GM10266 (cell line): ENCODE measurements around the gene RAB8B.
"Not testable (repeated sequence)": the region's sequence is repeated elsewhere in the genome, so short reads cannot be mapped to it uniquely, and the experiment has no call there.

Experiments
- DNase-seq: peaks from one replicate; pipeline ENCODE4 v3.0.0; 2012; ENCODE audit errors: extremely low spot score
- TF ChIP-seq, protein P1 (sequence below): IDR thresholded peaks from 2 replicates; pipeline ENCODE4 v1.5.1; 2012; ENCODE audit warnings: mild to moderate bottlenecking, low read depth; ENCODE audit not compliant: control insufficient read depth, insufficient read depth; ENCODE audit errors: missing control alignments

The RAB8B gene

DNA sequence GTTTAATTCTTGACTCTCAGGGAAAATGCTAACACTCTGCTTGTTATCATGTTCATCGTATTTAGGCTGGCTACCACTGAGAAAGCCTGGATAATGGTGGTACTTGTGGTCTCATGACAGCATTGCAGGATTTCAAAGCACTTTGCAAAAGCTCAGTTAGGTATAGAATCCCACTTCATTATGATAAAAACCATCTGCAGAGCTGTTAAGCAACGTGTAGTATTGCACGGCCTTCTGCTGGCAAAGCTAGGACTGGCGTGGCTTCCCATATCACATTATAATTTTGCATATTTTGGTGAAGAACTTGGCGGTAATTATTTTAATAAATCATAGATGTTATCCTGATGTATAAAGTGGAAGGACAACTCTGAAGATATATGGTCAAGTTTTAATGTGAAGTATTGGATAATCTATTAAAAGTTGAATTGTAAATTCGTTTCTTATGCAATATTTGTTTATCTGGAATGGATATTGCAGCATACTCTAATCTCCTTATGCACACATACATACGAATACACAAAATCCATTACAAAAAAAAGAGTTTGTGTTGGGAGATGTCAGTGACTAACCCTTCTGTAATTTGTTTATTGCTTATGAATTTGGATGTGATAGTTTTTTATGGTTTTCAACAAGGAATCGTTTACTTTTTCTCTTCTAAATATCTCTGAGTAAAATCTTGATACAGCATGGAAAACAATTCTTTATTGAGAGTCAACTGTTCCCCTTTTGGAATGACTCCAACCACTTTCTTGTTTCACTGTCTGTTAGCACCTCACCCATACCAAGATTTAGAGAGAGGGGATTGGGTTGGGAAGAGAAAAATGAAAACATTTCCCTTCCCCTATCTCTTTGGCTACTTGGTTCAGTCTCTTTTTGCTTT lies 9.2 kb downstream of the RAB8B start:
- no peak for DNase-seq
- TF ChIP-seq, protein P1, sequence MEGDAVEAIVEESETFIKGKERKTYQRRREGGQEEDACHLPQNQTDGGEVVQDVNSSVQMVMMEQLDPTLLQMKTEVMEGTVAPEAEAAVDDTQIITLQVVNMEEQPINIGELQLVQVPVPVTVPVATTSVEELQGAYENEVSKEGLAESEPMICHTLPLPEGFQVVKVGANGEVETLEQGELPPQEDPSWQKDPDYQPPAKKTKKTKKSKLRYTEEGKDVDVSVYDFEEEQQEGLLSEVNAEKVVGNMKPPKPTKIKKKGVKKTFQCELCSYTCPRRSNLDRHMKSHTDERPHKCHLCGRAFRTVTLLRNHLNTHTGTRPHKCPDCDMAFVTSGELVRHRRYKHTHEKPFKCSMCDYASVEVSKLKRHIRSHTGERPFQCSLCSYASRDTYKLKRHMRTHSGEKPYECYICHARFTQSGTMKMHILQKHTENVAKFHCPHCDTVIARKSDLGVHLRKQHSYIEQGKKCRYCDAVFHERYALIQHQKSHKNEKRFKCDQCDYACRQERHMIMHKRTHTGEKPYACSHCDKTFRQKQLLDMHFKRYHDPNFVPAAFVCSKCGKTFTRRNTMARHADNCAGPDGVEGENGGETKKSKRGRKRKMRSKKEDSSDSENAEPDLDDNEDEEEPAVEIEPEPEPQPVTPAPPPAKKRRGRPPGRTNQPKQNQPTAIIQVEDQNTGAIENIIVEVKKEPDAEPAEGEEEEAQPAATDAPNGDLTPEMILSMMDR: no peak

DNA sequence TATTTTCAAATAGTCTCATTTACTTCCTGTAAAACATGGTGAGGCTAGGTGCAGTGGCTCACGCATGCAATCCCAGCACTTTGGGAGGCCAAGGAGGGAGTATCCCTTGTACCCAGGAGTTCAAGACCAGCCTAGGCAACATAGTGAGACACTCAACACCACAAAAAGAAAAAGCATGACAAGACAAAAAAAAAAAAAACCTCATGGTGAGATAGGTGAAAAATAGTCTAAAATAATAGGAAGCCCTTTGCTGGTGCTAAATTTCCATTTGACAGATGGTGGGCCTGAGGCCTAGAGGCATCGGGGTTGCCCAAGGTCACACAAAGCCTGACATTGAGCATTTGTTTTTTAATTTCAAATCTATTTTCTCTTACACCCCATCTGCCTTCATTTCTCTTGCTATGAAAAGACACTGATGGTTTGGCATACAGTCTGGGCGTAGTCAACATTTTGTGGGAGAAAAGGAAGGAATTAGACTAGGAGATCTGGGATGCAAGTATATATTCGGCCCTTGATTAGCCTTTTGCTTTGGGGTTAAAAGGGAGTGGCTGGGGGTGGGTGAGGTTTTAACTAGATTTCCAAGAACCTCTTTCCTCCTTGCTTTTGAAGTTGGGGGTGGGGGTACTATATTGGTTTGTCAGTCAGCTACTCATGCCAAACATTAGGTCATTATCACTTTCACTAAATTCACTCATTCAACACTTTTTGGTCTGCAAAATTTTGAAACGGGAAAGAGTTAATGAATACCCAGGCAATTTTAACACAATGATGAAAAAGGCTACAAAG lies 11.3 kb downstream of the RAB8B start:
- TF ChIP-seq, protein P1: no peak
- no peak for DNase-seq

DNA sequence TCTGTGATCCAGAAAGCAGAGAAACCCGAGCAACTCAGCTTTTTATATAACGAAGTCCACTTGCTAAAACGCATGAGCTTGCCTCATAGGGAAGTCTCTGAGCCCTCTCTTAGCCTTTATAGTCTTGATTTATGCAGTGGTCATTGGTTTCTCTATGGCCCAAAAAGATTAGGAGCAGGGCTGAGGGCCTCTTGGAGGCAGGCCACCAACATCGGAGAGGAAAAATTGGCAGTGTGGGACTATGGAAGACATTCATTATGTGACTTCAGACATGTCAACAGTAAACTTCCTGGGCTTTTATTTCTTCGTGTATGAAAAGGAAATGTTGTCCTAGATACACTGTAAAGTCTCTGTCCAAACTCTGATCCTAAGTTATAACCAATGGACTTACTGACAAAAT lies 13.5 kb downstream of the RAB8B start:
- TF ChIP-seq, protein P1: no peak
- no peak for DNase-seq

DNA sequence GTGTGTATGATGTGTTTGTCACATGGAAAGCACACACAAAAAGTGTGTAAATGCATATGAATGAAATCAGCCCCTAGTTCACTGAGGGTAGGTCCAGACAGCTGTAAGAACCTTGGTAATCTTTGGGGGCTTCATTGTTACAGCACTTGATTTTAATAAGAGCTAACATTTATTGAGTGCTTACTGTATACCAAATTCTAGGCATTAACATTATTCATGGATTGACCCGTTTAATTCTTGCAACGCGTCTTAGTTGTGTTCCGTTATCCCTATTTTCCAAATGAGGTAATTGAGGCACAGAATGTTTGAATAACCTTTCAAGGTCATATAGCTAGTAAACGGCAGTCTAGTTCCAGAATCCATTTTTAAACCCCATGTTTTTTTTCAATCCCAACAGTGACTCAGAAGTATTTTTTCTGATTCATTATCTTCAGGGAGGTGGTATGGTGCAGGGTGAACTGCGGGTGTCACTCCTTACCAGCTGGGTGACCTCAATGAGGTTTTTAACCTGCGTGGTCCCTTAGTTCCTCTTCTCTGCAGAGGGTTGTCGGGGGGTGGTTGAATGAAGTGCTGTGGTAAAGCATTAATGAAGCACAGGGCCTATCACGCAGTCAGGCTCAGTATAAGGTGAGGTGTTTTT lies 14.2 kb downstream of the RAB8B start:
- DNase-seq: no peak
- TF ChIP-seq, protein P1: no peak

DNA sequence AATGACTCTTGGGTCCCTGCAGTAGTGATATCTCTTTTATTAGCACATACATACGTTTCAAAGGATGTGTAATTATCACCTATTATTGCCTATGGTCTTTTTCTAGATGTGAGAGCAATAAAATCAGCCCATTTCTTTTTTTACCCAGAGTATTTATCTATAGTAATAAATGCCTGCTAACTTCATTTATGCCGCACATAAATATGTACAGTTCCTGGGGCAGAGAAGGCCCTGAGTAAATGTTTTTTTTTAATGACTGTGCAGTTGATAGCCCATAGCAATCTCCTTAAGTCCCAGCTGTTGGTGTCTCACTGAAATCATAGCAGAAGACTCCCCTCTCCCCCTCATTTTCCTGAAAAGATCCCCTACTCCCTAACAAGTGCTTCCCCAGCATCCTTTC lies 16.7 kb downstream of the RAB8B start:
- DNase-seq: no peak
- TF ChIP-seq, protein P1: no peak

DNA sequence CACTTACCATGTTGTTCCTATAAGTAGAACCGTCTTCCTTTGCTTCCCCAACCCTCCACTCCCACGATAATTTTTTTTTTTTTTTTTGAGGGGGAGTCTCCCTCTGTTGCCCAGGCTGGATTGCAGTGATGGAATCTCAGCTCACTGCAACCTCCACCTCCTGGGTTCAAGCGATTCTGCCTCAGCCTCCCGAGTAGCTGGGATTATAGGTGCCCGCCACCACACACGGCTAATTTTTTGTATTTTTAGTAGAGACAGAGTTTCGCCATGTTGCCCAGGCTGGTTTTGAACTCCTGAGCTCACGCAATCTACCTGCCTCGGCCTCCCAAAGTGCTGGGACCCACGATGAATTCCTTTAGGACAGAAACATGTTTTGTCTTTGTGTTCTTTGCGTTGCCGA lies 19.4 kb downstream of the RAB8B start:
- not testable (repeated sequence) for DNase-seq

DNA sequence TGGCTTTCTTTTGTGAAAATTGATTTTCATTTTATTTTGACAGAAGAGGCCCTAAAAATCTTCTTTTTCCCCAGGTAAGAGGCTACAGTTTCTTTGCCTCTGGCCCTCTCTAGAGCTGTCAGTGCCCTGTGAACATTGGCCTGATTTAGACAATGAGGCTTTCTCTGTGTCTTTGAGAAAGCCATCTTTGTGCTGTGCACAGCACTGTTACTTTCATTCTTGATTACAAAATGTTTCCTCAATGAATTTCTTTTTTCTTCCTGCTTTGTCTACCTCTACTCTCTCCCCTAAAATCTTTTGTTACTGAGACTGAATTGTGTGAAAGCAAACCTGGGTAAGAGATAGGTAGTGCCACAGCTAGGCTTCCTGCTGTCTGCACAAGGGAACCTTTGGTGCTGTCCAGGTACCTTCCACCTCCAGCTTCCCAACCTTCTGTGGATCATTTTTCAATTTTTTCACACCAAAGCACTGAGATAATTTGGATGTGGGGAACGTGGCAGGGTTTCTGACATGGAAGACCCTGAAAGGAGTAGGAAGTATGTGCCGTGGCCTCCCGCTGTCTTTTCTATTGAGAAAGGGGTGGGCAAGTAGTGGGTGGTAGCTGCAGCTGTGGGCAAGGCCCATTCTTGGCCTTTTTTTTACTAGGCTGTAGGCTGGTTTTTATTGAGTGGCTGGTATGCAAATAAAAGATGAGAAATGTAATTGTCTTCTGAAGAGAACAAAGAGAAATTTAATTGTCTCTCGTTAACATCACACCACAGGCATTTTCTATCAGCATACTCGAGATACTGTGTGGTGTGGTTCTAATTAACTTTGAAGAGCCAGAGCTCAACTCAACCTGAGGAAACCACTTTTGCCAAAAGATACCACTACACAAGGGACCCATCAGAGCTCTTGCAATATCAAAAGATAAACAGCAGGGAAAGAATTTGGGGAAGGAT lies 21.0 kb downstream of the RAB8B start:
- no peak for DNase-seq
- TF ChIP-seq, protein P1: no peak
